ENCODE results near the gene GK. TPM values are rescaled to one million over a fixed set of nuclear protein-coding genes. Genes with fewer than 3 reads are reported as not detected.

The GK gene
- total RNA-seq, 1 experiment from 2014 or later, result 9.8 TPM

- H4K5ac ChIP-seq (ENCODE audit: insufficient read length, low read depth, low read length), result no peak overlapping the region
- no peak overlapping the region for H4K8ac ChIP-seq (replicated peaks; ENCODE audit: insufficient read length, low read depth, low read length)
- H3K9ac ChIP-seq (ENCODE audit: extremely low read depth, insufficient read length, low read length), result no peak overlapping the region
- no peaks in the 10 kb centered on the region for H3K79me2 ChIP-seq (ENCODE audit: insufficient read depth, low read length)
- no peaks in the 10 kb centered on the region for H4K20me1 ChIP-seq (ENCODE audit: control insufficient read depth, insufficient read depth, insufficient read length)
- H3K14ac ChIP-seq (ENCODE audit: insufficient read depth, low read length), result no peak overlapping the region
- no peak overlapping the region for H2AK5ac ChIP-seq (ENCODE audit: insufficient read length, low read length)
- H3K27me3 Mint-ChIP-seq (ENCODE audit: low read depth), result no peaks in the 10 kb centered on the region
- DNase-seq, result no peak
- no peak overlapping the region for H2BK5ac ChIP-seq (ENCODE audit: insufficient read length, low read length)
- H3K23me2 ChIP-seq (ENCODE audit: insufficient read length, low read depth, low read length, poor library complexity, severe bottlenecking), result no peaks in the 10 kb centered on the region
- peaks cover 5 to 51% of the 10 kb centered on the region in 2 experiments; a peak in 4 of 5 replicates for H3K9me3 Mint-ChIP-seq
- H3T11ph ChIP-seq (ENCODE audit: low read length), result no peak overlapping the region
- H3K56ac ChIP-seq (ENCODE audit: insufficient read length, low read depth, low read length), result no peak overlapping the region
- H3K36me3 Mint-ChIP-seq (ENCODE audit: insufficient read depth in 1 of 3, low read depth in 3 of 3), result peaks cover 1 to 4% (median 3%) of the 10 kb centered on the region in 3 experiments; a peak in 5 of 7 replicates
- no peak overlapping the region for H2BK15ac ChIP-seq (ENCODE audit: low read depth, low read length)
- H3K4me1 Mint-ChIP-seq, result peaks cover 46 to 49% of the 10 kb centered on the region in 2 experiments
- H3K27me3 ChIP-seq (ENCODE audit: insufficient read depth, low read length), result no peaks in the 10 kb centered on the region
- no peak overlapping the region for H3K18ac ChIP-seq (ENCODE audit: insufficient read length, low read depth, low read length)
- peak overlapping the region in 2 of 3 experiments; percentile 67 to 88; a peak in 2 of 7 replicates for H3K27ac Mint-ChIP-seq
- no peak overlapping the region for H2BK120ac ChIP-seq (ENCODE audit: low read depth, low read length, poor library complexity, severe bottlenecking)
- H3K27ac ChIP-seq (ENCODE audit: insufficient read length, low read depth, low read length), result no peak overlapping the region
- H4K91ac ChIP-seq (ENCODE audit: insufficient read length, low read depth, low read length), result no peak overlapping the region
- no peak overlapping the region for H3K4me3 Mint-ChIP-seq
- H3K4me2 ChIP-seq (ENCODE audit: insufficient read depth, insufficient read length, low read length), result no peak overlapping the region
- H2BK20ac ChIP-seq (ENCODE audit: low read depth, low read length, poor library complexity, severe bottlenecking), result no peak overlapping the region
- no peak overlapping the region for H3K23ac ChIP-seq (ENCODE audit: insufficient read length, low read depth, low read length)
- TF ChIP-seq CTCF (conservative IDR thresholded peaks at IDR 0.05), result no peak
- no peak overlapping the region for H2BK12ac ChIP-seq (ENCODE audit: insufficient read length, low read depth, low read length)
- no peak overlapping the region for H3K4ac ChIP-seq (ENCODE audit: low read depth, low read length)
- H3K79me1 ChIP-seq (ENCODE audit: insufficient read depth, low read depth, low read length, poor library complexity, severe bottlenecking), result no peaks in the 10 kb centered on the region
- no peaks in the 10 kb centered on the region for H3K9me3 ChIP-seq (ENCODE audit: control insufficient read depth, low read depth, low read length)
- no peak overlapping the region for H2AFZ ChIP-seq (ENCODE audit: low read length)
- peaks cover 5% of the 10 kb centered on the region; the same call in 1 of the 2 replicates for H3K4me1 ChIP-seq (ENCODE audit: insufficient read depth, low read length)
Observed at GRCh38 chrX:30689116-30689515, 35.9 kb downstream of the GK start.
